Body of pancreas (tissue), 4 donors: ENCODE results near the gene CAPZB. TPM values are rescaled to one million over a fixed set of nuclear protein-coding genes. Genes with fewer than 3 reads are reported as not detected.

Experiments
- ATAC-seq: fragments of 150-250 bp; one replicate; pipeline ENCODE4 v1.9.1; 2016
- DNase-seq, 4 donors: peaks; one replicate each; pipeline ENCODE4 v3.0.0-alpha.2; 2019
- H3K27ac ChIP-seq, 4 donors: fragments of 200-600 bp; sonication (generic); 1 replicate in 3 of 4; 2 replicates in 1 of 4; pipeline versions ENCODE4 v1.5.1 to v1.6.1; 2016 to 2019; ENCODE audit warnings: mild to moderate bottlenecking in 1 of 4, mixed read lengths in 1 of 4, moderate library complexity in 1 of 4
- H3K27me3 ChIP-seq, 2 donors: fragments of 200-600 bp; sonication (generic); one replicate each; pipeline ENCODE4 v1.6.0; 2016; ENCODE audit warnings: mild to moderate bottlenecking in 1 of 2
- H3K36me3 ChIP-seq, 2 donors: fragments of 200-600 bp; sonication (generic); replicated peaks in 1 of 2; 2 replicates each; pipeline ENCODE4 v1.5.1; 2016; ENCODE audit warnings: low read depth in 2 of 2; ENCODE audit not compliant: insufficient read depth in 1 of 2
- H3K4me1 ChIP-seq: fragments of 200-600 bp; sonication (generic); one replicate; pipeline ENCODE4 v1.6.0; 2016
- H3K4me3 ChIP-seq, 2 donors: fragments of 200-600 bp; sonication (generic); 1 replicate in 1 of 2; 2 replicates in 1 of 2; pipeline ENCODE4 v1.5.1; 2016 to 2019
- H3K9me3 ChIP-seq, 3 donors: fragments of 200-600 bp; sonication (generic); 1 replicate in 2 of 3; 2 replicates in 1 of 3; pipeline ENCODE4 v1.5.1; 2016
- CTCF ChIP-seq, 7 experiments: fragments of 450-650 bp in 4 of 7; fragments of 200-600 bp in 3 of 7; sonication (generic) in 3 of 7; IDR thresholded peaks; one replicate each; pipeline ENCODE4 v1.5.1; 2016 to 2019; ENCODE audit warnings: antibody characterized with exemption in 7 of 7
- POLR2A ChIP-seq, 3 donors: fragments of 450-650 bp; IDR thresholded peaks; one replicate each; pipeline ENCODE4 v1.6.1; 2016; ENCODE audit warnings: antibody characterized with exemption in 3 of 3, mild to moderate bottlenecking in 2 of 3
- WGBS, 2 donors: methylation state at CpG; one replicate each; pipeline ENCODE4 v1.1.5; 2017; 5-methylcytosine and 5-hydroxymethylcytosine counted together
- intact Hi-C: fragments of 100-400 bp; cut with DNase I; formaldehyde crosslinking; loops from one replicate; pipeline ENCODE4 v1.15.1; 2023
- total RNA-seq, 2 donors: library from RNA; depleted of rRNA; stranded (reverse); fragments of >200 nt; gene quantifications; one replicate each; pipeline ENCODE4 v1.1.0, GENCODE V29; 2016

CAPZB gene
- total RNA-seq, 2 donors from 2014 or later: 35.5 to 54.1 TPM

GRCh38 chr1:19396280-19396679 is 89.1 kb downstream of the CAPZB start:
- Histone ChIP-seq H3K27ac (no peak overlapping the region), H3K36me3 (no peaks in the 10 kb centered on the region), H3K27me3 (no peaks in the 10 kb centered on the region), H3K9me3 (no peaks in the 10 kb centered on the region), H3K4me3 (no peak overlapping the region), H3K4me1 (peaks cover 6% of the 10 kb centered on the region)
- WGBS, 2 donors: 90 to 92% methylated on average over 9 to 13 of the region's 13 CpGs
- DNase-seq (no peak), ATAC-seq (no peak)
- TF ChIP-seq POLR2A (IDR thresholded peaks at IDR 0.05) (no peak), CTCF (IDR thresholded peaks at IDR 0.05) (no peak)
- intact Hi-C loops: loop anchor here (10.0 kb wide), 1 partner anchor 189 kb away; no protein-coding TSS in a partner anchor

- no peak overlapping the region for H3K4me3 ChIP-seq
- H3K4me1 ChIP-seq: peaks cover 6% of the 10 kb centered on the region
- no peak overlapping the region for H3K27ac ChIP-seq
- no peaks in the 10 kb centered on the region for H3K36me3 ChIP-seq
- TF ChIP-seq CTCF (IDR thresholded peaks at IDR 0.05) (no peak), POLR2A (IDR thresholded peaks at IDR 0.05) (no peak)
- intact Hi-C loops: loop anchor here (10.0 kb wide), 1 partner anchor 189 kb away; no protein-coding TSS in a partner anchor
- DNase-seq (no peak), ATAC-seq (no peak)
- WGBS, 2 donors: 76 to 78% methylated on average over 3 to 16 of the region's 16 CpGs
- no peaks in the 10 kb centered on the region for H3K27me3 ChIP-seq
- no peaks in the 10 kb centered on the region for H3K9me3 ChIP-seq
These were observed 89.6 kb downstream of the CAPZB start for GRCh38 chr1:19395678-19396192.

- ATAC-seq: no peak
- TF ChIP-seq POLR2A (IDR thresholded peaks at IDR 0.05) (no peak), CTCF (IDR thresholded peaks at IDR 0.05) (no peak)
- intact Hi-C loops: loop anchor here (5.0 to 10.0 kb wide), 2 partner anchors 192 to 259 kb away; no protein-coding TSS in a partner anchor
- no peak overlapping the region for H3K4me3 ChIP-seq
- 80 to 96% methylated on average over 11 of the region's 14 CpGs for WGBS, 2 donors
- no peak overlapping the region for H3K27ac ChIP-seq
- no peak for DNase-seq
- no peaks in the 10 kb centered on the region for H3K27me3 ChIP-seq
- no peaks in the 10 kb centered on the region for H3K9me3 ChIP-seq
- H3K36me3 ChIP-seq: no peaks in the 10 kb centered on the region
- H3K4me1 ChIP-seq: peaks cover 6% of the 10 kb centered on the region
These were observed 92.3 kb downstream of the CAPZB start for GRCh38 chr1:19393046-19393445.

- WGBS, 2 donors: 89 to 95% methylated on average over 9 of the region's 9 CpGs
- DNase-seq (no peak), ATAC-seq (no peak)
- Histone ChIP-seq H3K27ac (no peak overlapping the region), H3K9me3 (no peaks in the 10 kb centered on the region), H3K27me3 (no peaks in the 10 kb centered on the region), H3K36me3 (no peaks in the 10 kb centered on the region), H3K4me3 (no peak overlapping the region), H3K4me1 (peaks cover 6% of the 10 kb centered on the region)
- intact Hi-C loops: loop anchor here (5.0 to 10.0 kb wide), 2 partner anchors 193 to 260 kb away; no protein-coding TSS in a partner anchor
- TF ChIP-seq CTCF (IDR thresholded peaks at IDR 0.05): no peak
These were observed 93.1 kb downstream of the CAPZB start for GRCh38 chr1:19392221-19392620.

GRCh38 chr1:19391596-19391981 is 93.8 kb downstream of the CAPZB start:
- ATAC-seq: no peak
- TF ChIP-seq POLR2A (IDR thresholded peaks at IDR 0.05) (no peak), CTCF (IDR thresholded peaks at IDR 0.05) (no peak)
- WGBS, 2 donors: 42 to 51% methylated on average over 9 to 10 of the region's 10 CpGs
- Histone ChIP-seq H3K4me3 (no peak overlapping the region), H3K9me3 (no peaks in the 10 kb centered on the region), H3K4me1 (peaks cover 6% of the 10 kb centered on the region), H3K27ac (peak overlapping the region in 2 of 4 donors; percentile 38 to 59), H3K27me3 (no peaks in the 10 kb centered on the region), H3K36me3 (no peaks in the 10 kb centered on the region)
- intact Hi-C loops: loop anchor here (5.0 to 10.0 kb wide), 2 partner anchors 193 to 261 kb away; no protein-coding TSS in a partner anchor
- DNase-seq: no peak
